Hematopoietic multipotent progenitor cell treated with erythropoietin and hydrocortisone succinate and interleukin-3 and kit ligand, for 6 days (in vitro differentiated cells): ENCODE results near the gene RIOK1.
"Not testable (repeated sequence)": the region's sequence is repeated elsewhere in the genome, so short reads cannot be mapped to it uniquely, and the experiment has no call there.

Experiments
- DNase-seq: peaks from one replicate; pipeline ENCODE4 v3.0.0-alpha.2; 2015

RIOK1 gene

DNA sequence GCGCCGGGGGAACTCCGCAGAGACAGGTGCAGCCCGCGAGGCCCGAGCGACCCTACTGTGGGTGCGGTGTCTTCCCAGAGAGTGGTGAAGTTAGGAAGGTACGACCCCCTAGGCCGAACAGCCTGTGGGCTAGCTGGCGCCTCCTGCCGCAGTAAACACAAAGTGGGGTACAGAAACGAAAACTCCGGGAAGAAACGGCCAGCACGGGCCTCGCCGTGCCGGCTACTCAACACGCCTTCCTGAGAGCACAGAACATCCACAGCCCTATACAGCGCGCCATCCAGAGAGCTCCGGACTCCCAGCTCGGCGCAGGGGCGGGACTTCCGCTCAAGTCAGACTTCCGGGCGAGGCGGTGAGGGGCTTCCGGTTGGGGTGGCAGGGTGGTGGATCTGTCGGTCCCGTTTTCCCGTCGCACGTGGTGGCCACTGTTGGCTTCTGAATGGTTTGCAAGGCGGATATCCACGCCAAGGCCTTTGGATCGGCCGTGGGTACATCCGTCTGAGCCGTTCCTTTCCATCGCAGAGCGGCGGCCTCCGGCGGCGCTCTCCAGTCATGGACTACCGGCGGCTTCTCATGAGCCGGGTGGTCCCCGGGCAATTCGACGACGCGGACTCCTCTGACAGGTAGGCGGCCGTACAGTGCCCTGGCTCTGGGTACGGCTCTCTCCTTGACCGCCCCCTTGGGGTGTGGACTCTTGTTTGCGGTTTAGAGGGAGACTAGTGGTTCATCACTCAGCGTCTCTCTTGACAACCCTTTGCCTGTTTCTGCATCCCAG lies at the start of gene RIOK1, which contains the start of gene CAGE1:
RIOK1 (plus strand) TSS at position 358 of the 775 bp plus-strand sequence; CDS start at position 553, 195 bp downstream.
CAGE1 (minus strand) TSS at position 292 of the 775 bp plus-strand sequence. CDS start 2,569 bp downstream, outside the sequence.
- DNase-seq: peak; percentile 99

DNA sequence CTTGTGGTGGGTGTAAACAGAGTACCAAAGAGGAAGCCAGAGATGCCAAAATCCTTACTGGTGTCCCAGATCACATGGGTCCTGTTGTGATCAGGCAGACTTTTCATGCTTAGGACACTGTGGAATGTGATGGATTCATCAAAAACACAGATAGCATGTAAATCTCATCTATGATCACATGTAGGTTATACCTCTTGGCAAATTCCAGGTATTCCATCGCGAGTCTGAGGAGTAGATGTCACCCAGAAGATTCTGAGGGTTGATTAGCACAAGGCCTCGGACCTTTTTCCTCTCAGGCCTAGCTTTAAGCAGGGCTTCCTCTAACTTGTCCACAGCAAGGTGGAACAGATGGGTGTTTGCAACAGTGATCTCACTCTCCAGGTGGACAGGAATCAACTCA lies 48.3 kb upstream of the RIOK1 start:
- DNase-seq: no peak

DNA sequence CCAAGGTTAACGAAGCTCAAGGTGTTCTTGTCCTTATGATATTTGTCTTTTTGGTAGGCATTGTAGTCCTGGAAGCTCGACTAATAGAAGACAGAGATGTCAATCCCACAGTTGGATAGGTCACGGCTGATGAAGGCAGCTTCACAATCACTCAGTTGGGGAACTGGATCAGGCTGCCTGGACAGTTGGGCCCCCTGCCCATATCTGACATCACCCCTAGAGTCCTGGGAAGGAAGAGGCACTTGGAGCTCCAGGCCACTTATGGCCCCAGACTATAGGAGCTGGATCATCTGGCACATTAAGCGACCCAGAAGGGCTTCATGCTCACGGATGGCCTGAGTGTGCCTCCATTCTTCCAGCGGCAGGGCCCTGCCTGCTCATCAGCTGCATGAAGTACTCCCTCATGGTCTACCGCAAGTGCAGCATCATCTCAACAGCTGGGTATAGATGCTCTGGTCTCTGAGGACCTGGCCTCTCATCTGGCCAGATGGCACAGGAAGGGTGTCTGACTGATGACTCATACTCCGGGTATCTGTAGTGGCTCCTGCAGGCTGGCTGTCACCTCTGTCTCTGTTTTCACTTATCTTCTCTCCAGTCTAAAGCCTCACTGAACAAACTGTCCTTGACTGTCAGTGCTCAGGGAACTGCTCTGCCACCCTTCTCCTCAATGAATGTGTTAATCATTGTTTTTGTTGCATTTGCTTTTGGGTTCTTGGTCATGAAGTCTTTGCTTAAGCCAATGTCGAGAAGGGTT lies 47.4 kb upstream of the RIOK1 start:
- peak; percentile 69 for DNase-seq

DNA sequence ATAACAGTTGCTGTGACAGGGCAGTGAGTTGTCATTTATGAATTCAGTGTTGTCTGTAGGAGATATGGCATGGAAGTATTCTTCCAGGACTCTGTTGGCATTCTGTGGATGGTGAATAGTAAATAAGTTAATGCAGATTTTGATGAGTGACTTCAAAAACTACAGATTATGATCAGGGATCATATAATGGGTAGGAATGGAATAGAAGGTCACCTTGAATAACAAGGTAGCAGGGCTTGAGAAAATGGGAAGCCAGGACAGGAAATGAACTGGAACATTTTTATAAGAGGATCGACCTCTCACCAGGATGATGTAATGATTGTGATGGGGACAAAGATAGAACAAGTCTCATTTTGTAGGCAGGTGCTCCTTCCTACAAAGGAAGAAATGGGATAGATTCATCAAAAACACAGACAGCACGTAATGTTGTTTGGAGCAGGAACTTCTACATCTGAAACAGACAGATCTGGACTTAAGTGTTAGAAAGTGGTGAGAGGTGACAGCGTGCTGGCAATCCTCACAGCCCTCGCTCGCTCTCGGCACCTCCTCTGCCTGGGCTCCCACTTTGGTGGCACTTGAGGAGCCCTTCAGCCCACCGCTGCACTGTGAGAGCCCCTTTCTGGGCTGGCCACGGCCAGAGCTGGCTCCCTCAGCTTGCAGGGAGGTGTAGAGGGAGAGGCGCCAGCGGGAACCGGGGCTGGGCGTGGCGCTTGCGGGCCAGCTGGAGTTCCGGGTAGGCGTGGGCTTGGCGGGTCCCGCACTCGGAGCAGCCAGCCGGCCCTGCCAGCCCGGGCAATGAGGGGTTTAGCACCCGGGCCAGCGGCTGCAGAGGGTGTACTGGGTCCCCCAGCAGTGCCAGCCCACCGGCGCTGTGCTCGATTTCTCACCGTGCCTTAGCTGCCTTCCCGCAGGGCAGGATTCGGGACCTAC lies 45.8 kb upstream of the RIOK1 start:
- DNase-seq: no peak

DNA sequence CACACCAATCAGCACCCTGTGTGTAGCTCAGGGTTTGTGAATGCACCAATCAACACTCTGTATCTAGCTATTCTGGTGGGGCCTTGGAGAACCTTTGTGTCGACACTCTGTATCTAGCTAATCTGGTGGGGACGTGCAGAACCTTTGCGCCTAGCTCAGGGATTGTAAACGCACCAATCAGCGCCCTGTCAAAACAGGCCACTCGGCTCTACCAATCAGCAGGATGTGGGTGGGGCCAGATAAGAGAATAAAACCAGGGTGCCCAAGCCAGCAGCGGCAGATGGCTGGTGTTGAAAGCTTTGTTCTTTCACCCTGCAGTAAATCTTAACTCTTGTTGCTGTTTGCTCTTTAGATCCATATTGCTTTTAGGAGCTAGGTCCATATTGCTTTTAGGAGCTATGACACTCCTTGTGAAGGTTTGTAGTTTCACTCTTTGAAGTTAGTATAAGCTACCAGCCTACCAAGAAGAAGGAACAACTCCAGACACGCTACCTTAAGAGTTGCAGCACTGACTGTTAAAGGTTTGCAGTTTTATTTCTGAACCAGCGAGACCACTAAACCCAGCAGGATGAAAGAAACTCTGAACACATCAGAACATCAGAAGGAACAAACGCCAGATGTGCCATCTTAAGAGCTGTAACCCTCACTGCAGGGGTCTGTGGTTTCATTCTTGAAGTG lies 44.7 kb upstream of the RIOK1 start:
- not testable (repeated sequence) for DNase-seq

DNA sequence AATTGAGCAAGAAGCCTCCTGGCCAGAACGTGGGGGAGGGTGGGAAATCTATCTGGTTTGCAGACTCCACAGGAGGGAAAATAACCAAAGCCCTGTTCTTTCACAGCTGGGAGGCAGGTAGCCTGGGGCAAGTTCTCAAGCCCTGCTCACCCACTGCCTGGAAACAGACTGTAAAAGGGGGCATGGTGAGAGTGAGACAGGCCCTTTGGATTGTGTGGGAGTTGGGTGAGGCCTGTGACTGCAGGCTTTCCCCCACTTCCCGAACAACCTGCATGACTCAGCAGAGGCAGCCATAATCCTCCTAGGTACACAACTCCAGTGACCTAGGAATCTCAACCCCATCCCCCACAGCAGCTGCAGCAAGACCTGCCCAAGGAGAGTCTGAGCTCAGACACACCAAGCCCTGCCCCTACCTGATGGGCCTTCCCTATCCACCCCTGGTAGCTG lies 42.0 kb upstream of the RIOK1 start:
- DNase-seq: not testable (repeated sequence)

DNA sequence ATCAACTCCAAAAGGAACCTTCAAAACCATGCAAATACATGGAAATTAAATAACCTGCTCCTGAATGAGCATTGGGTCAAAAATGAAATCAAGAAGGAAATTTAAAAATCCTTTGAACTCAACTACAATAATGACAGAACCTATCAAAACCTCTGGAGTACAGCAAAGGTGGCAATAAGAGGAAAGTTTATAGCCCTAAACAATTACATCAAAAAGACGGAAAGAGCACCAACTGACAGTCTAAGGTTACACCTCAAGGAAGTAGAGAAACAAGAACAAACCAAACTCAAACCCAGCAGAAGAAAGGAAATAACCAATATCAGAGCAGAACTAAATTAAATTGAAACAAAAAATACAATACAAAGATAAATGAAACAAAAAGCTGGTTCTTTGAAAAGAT lies 39.0 kb upstream of the RIOK1 start:
- DNase-seq: not testable (repeated sequence)

DNA sequence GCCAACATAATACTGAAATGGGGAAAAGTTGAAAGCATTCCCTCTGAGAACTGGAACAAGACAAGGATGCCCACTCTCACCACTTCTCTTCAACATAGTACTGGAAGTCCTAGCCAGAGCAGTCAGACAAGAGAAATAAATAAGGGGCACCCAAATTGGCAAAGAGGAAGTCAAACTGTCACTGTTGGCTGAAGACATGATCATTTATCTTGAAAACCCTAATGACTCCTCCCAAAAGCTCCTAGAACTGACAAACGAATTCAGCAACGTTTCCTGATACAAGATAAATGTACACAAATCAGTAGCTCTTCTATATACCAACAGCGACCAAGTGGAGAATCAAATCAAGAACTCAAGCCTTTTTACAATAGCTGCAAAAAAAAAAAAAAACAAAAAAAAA lies 37.7 kb upstream of the RIOK1 start:
- DNase-seq: peak; percentile 50

DNA sequence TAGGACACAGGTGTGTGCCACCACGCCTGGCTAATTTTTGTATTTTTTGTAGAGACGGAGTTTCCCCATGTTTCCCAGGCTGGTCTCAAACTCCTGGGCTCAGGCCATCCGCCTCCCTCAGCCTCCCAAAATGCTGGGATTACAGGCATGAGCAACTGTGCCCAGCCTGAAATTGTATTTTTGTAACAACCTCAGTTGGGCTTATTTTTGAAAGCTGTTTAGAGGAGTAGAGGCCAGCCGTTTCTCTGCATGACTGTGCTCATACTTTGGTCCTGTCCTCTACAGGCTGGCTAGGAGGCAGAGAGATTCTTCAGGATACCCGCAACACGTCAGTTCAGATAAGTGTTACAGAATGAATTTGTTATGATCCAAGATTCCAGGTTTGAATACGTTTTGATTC lies 22.2 kb upstream of the RIOK1 start:
- DNase-seq: no peak

DNA sequence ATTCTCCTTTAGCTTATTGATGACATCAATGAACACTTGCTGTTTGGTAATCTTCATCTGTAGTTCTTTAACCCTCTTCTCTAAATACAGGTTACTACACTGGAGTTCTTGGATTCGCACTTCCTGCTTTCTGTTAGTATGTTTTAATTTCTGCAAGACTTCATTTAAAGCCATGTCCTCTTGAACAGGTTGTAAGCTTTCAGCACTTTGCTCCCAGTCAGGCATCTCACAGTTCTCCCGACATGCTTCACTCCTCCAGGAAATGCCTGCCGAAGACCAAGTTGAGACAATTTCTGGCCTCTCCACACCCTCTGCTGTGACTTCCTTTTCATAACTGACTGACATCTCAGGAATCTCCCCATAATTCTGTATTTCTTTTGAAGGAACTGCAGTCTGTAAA lies 15.9 kb upstream of the RIOK1 start:
- DNase-seq: no peak

DNA sequence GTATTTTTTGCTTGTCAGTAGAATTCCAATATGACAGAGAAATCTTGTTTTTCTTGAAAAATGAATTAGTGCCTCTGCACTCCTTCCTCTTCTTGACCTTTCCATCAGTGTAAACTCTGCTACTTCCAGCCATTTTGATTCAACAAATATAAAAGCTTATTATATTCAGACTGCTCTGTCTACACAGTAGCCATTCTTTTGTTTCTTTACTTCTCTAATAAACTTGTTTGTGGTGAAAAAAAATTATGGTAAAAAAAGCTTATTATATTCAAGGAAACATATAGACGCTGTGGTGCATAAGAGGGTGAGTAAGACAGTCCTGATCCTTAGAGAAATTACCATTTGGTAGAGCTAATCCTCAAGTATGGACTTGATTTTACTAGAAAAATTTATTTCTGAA lies 11.6 kb upstream of the RIOK1 start:
- DNase-seq: no peak

DNA sequence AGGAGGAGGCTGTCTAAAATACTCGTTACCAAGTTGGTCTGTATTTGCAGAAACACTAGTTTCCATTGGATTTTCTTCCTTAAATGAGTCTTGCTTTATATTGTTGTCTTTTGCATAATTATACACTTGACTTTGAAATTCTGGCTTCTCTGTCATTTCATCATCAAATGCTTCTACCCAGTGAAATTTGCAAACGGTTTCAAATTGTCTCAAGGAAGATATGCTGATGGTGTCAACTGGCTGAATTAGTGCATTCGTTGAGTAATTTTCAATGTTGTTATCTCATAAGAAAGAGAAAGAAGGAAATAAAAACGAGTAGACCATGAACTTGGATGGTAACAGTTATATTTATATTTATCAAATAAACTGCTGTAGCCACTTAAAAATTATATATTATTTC lies 10.9 kb upstream of the RIOK1 start:
- no peak for DNase-seq

DNA sequence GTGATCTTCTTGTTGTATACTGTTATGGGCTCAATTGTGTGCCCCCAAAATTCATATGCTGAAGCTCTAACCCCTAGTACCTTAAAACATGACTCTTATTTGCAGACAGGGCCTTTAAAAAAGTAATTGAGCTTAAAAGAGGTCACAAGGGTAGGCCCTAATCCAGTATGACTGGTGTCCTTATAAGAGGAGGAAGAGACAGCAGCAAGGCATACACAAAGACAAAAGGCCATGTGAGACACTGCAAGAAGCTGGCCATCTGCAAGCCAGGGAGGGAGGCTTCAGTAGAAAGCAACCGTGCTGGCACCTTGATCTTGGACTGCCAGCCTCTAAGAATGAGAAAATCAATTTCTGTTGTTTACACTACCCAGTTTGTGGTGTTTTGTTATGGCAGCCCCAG lies 8.5 kb upstream of the RIOK1 start:
- DNase-seq: no peak

DNA sequence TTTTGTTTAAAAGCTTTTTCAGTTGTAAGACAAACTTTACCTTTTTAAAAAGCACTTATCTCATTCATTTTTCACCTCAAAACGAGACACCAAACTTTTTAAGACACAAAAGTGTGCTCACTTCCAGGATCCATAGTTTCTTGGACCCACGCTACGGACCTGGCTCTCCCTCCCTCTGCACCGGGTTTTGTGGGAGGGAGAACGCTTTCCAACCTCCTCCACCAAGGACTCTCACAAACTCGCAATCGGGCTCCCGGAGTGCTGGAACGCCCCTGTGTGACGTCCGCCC lies 502 bp upstream of the RIOK1 start:
- peak; percentile 82 for DNase-seq

DNA sequence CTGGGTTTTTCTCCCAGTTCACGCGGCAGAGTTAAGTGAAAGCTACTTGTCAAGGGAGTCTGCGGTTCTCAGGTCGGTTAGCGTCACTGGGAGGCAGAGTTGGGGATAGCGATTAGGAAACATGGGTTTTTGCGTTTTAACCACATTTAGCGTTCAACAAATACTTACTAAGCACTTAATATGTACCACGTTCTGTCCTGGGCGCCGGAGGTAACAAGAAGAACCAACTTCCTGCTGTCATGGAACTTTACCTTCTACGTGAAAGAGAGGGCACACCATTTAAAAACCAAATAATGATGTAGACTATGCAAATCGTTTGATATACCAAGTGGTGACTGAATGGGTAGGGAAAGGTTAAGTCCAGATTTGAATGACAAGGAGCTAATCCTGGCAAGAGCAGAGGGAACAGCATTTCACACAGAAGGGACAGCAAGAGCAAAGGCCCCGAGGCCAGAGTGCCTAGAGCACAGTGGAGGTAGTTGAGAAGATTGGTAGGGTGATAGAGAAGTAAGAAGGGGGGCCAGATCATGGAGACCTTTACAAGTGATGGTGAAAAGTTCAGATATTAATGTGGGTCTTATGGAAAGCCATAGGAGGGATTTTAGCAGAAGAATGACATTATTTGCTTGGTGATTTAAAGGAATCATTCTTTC lies 744 bp downstream of the RIOK1 start:
- peak; percentile 36 for DNase-seq

DNA sequence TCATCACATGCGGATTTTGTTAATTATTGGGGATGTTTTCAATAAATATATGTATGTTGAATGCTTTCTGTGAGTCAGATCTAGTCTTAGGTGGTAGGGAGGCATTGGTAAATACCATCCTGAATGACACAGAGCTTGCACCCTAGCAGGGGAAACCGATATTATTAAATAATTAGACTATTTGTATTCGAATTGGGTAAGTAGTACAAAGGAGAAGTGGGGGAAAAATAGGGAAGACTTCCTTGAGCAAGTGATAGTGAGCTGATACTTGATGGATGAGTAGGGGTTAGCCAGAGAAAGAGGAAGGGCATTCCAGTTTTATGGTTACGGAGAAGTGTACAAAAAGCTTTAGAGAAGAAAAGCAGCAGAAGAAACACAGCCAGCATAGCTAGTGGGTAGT lies 1.5 kb downstream of the RIOK1 start:
- no peak for DNase-seq

DNA sequence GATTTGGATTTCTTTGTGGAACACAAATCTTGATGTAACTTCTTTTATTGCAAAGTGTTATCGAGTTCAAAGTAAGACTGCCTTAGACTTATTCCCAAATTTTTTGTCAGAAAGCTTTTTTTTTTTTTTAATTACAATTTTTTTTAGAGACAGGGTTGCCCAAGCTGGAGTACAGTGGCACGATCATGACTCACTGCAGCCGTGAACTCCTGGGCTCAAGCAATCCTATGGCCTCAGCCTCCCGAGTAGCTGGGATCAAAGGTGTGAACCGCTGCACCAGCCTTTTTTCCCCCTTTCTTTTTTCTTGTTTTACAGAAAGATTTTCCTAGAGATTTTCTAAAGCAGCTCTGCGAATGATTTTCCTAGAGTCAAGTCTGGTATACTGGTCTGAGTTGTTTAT lies 2.8 kb downstream of the RIOK1 start:
- no peak for DNase-seq

DNA sequence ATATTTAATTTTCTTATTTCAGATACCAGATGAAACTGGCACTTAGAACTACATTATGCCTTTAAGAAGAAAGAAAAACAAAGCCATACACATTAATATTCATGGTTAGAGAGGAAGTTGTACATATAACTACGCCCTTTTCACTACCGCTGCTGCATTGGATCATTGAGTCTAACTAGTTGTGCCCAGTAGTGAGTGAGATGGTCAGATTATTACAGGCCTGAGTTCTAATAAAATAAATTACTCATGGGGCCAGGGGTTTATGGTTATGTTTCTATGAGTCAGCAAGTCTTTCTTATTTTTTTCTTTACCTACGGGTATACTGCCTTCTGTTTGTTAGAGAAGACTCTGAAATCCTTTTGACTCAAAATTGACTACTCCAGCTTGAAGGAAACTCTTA lies 11.5 kb downstream of the RIOK1 start:
- DNase-seq: no peak

DNA sequence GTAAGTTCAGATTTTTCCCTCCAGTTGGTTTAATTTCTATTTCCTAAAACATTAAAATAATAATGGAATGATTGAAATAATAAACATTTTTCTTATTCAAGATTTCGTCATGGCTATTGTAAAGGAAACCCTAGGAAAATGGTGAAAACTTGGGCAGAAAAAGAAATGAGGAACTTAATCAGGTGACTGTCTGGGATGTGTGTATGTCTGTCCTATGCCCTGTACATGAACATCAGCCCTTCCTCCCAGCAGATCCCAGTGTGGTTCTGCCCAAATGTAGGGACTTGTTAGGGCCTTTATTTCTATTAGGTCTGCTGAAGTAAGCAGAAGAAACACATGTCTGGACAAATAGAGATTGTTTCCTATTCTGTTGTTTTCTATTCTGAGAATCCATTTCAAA lies 13.1 kb downstream of the RIOK1 start:
- no peak for DNase-seq

DNA sequence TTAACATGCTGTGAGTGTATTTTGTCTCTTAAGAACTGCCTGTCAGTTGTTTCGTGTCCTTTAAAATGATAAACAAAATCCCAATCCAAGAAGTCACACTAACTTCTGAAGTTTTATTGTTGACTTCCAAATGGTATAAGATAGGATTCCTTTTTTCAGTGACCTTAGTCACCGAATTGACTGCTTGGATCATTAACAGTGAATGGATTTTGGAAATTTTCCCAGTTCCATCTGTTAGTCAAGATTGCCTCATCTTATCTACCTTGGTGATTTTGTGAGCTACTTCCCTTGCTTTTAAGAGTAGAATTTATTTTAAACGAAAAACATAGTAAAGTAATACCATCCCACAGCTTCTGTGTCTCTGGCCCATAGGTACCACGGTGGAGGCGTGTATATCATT lies 14.9 kb downstream of the RIOK1 start:
- no peak for DNase-seq

DNA sequence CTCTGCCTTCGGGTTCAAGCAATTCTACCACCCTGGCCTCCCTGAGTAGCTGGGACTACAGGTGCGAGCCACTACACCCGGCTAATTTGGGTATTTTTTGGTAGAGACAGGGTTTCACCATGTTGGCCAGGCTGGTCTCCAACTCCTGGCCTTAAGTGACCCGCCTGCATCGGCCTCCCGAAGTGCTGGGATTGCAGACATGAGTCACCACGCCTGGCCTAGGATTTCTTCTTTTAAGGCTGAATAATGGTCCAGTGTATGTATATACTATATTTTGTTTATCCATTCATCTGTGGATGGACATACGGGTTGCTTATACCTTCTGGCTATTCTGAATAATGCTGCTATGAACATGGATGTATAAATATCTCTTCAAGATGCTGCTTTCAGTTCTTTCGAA lies 17.1 kb downstream of the RIOK1 start:
- DNase-seq: no peak

DNA sequence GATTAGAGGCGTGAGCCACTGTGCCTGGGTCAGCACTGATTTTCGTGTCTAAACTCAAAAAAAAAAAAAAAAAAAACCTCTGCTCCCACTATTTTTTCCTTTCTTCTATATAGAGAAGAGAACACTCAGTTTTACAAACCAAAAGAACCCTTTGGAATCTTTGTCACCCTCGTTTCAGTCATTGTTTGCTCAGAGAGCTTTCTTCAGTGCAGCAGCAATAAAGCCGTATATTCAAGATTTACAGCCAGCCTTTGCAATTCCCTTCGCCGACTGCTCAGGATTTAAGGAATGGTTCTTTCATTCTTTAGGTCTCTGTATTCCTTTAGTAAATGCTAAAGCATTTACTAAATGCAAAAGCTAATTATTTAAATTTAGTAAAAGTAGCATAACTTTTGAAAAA lies 20.1 kb downstream of the RIOK1 start:
- no peak for DNase-seq
